OCI-M2 (cell line): ENCODE results near the gene MSRB1.
"Not testable (repeated sequence)": the region's sequence is repeated elsewhere in the genome, so short reads cannot be mapped to it uniquely, and the experiment has no call there.

Experiments used
- DNase-seq: peaks from one replicate; lab custom pipeline; 2025; ENCODE audit not compliant: unreplicated experiment; lab: John Stamatoyannopoulos, UW

Gene MSRB1

DNA sequence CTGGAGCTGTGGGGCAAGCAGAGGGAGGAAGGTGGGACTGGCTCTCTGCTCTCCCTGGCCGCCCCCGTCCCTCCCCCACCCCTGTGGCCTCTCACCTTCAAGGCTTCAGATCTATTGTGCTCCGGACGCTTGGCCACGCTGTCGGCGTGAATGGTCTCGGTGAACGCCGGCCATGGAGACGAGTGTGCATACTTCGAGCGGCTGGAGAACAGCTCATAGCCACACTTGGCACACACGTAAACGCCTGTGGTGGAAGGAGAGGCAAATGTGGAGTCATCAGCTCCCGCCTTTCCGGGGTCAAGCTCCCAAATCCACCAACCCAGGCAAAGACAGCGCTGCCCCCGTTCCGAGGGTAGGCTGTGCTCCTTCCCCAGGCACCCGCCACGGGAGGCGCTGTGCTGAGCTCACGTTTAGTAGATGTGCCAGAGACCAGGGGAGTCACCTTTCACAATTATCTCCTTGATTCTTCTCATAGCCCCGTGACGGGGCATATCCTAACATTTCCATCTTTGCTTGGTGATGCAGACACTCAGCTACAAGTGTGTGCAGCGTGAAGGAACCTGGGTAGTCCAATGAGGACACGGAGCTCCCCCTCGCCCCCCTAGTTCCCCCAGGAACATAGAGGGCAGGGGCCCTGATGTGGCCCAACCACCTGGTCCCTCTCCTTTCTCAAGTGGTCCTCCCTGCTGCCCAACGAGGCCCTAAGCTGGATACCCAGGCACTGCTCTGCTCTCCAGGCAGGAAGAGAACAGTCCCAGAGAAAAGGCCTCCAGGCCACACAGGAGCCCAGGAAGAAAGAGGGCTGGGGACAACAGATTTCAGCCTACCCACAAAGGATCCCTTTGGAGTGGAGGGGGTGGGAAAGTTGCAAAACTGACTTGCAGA lies 1.6 kb downstream of the MSRB1 start:
- no peak for DNase-seq

DNA sequence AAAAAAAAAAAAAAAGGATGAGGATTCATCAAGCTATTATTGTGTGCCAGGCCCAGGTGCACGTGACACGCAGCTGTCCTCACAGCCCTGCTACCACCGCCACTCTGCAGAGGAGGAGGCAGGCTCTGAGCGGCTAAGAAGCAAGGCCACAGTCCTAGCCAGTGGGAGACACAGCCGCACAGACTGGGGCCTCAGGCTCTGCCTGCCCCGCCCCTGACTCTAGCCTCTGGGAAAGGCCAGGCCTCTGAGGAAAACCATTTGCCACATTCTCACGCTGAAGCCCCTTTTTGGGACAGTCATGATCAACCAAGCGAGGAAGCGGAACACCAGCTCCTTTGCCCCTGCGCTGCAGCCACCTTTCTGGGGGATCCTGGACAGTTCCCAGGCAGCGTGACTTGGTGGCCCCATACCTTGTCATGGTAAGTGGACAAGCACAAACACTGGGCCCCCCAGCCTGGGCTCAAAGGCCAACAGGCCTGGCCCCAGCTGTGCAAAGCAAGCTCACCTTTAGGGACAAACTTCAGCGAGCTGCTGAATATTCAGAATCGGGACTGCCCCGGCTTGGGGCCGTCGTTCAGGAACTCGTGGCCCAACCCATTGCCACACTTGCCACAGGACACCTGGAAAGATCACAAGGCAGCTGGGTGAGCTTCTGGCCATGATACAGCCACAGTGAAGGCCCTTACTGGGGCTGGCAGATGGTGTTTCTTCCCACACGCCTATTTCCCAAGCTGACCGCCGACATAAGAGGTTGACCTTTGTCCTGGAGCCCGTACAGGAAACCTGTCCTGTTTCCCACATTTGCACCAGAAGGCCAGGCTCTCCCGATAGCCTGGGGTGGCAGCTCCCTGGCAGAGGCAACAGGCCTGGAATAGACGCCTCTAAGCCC lies 2.5 kb downstream of the MSRB1 start:
- no peak for DNase-seq

DNA sequence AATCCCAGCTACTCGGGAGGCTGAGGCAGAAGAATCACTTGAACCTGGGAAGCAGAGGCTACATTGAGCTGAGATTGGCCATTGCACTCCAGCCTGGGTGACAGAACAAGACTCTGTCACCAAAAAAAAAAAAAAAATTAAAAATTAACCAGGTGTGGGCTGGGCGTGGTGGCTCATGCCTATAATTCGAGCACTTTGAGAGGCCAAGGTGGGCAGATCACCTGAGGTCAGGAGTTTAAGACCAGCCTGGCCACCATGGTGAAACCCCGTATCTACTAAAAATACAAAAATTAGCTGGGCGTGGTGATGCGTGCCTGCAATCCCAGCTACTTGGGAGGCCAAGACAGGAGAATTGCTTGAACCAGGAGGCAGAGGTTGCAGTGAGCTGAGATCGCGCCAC lies 3.2 kb downstream of the MSRB1 start:
- not testable (repeated sequence) for DNase-seq

DNA sequence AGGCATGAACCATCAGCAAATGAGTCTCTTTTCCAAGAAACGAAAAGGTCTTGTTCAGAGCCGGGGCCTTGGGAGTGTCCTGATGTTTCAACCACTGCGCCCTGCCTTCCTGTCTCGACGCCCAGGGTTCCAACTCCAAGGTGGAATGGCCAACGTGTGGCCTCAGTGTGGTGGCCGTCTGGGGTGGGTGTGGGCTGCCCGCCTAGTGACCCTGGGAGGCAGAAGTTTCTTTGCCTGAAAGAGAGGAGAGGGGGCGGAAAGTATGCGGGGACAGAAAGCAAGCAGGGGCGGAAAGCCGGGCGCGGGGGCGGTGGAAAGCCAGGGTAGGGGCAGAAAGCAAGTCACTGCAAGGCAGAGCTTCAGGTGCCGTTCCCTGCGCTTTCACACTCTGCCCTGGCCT lies 4.1 kb downstream of the MSRB1 start:
- DNase-seq: no peak

DNA sequence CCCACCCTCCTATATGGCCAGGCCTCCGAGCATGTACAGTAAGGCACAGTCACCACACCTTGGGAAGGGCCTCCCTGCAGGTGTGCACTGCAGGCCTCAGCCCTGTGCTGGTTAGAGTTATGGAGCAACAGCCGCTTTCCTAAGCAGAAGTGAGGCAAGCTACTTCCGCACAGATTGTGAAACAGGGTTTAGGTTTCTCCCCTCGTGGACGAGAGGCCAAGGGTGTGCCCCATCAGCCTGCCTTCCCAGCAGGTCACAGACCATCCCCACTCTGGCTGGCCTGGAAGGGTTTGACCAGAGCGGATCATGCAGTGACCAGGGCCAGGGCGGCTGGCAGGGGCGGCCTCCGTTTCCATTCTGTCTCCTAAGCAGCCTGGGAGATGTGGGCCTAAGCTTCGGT lies 4.7 kb downstream of the MSRB1 start:
- no peak for DNase-seq

DNA sequence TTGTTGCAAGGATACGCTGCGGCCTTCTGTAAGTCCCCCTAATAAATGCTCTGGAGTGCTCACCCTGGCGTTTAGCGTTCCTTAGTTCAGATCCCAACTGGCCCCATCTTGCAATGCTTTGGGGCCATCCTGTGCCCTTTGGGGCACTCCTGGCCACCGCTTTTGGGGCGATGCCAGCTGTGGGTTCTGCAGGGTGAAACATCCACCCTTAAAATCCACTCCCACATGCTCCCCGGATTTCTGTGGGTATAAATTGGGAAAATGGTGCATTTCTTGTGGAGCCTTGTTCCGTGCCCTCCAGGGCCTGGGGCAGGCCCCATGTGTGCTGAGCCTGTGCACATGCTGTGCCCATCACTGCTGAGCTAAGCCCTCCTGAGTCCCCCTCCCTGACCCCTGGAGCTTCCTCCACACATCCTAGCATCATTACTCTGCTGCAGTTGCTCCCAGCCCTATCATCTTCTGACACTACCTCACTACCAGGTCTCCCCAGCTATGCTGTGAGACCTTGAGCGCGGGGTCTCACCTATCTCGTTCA lies 6.0 kb downstream of the MSRB1 start:
- DNase-seq: no peak

DNA sequence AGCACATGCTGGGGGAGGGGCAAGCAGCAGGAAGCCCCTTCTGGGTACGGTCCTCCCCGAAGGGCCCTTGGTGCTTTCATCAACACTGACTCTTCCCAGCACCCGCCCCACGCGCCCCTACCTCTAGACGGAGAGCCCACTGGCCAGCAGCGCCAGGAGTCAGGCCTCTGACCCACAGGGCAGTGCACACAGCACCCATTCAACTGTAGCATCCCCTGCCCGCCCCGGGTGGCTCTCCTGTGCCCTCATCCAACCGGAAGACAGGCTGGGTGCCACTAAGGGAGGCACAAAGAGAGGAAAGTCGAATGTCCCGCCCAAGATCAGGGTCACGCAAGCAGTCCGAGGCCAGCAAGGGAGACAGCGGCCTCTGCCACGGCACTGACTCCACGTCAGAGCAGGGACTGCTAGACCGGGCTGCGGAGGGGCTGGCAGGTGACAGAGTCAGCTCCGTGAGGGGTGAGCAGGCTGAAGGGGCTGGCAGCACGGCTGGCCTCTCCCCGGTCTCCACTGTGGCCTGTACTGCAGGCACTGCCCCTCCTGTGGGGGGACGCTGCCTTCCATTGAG lies 9.8 kb downstream of the MSRB1 start:
- no peak for DNase-seq

DNA sequence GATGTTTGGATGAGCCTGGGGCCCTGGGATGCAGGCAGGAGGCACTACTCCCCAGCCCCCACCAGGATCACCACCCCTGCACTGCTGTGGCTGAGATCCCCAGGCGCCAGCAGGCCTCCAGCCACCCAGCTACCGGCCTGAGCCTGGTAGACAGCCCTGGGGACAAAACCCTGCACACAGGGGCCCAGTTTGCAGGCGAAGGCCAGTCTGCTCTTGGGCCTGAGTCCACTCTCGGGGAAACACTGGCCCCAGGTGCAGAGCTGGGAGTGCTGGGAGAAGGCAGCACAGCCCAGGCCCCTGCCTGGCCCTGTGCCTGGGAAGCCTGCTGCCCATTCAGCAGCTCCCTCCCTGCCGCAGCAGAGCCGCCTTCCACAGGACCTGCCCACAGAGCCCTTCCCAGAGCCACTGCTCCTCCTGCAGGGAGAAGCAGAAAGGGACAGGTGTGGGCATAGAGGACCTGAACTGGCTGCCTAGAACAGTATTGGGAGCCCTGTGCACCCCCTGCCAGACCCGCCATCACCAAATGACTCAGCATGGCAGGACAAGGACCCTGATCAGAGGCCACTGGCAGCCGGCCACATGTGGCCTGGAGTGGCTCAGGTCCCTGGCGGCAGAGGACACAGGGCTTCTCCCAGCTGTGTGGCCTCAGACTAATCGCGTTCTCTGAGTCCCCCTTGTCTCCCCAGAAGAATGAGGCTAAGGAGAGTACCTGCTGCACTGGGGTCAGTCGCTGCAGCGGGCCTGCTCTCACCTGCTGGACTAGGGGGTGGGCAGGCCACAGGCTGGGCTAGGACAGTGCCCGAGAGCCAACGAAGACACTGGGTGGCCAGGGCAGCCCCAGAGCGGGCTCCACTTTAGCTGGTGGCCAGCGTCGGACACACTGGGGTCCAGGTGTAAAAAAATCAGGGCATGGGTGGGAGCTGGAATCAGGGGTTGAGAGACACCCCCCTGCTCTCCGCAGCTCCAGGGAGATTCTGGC lies 10.7 kb downstream of the MSRB1 start:
- DNase-seq: no peak

DNA sequence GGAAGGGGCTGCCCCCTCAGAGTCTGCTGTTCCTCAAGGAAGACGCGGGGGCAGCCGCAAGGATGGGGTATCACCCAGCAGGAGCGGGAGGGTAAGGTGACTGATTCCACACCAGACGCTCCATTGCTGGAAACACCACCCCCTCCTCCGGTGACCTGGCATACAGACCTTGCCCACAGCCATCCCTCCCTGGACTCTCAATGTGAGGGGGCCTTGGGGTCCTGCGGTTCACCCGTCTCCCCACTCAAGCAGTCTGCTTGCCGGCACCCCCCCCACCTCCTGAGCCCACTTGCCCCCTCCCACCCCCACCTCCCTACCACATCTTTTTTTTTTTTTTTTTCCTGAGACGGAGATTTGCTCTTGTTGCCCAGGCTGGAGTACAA lies 12.7 kb downstream of the MSRB1 start:
- no peak for DNase-seq

DNA sequence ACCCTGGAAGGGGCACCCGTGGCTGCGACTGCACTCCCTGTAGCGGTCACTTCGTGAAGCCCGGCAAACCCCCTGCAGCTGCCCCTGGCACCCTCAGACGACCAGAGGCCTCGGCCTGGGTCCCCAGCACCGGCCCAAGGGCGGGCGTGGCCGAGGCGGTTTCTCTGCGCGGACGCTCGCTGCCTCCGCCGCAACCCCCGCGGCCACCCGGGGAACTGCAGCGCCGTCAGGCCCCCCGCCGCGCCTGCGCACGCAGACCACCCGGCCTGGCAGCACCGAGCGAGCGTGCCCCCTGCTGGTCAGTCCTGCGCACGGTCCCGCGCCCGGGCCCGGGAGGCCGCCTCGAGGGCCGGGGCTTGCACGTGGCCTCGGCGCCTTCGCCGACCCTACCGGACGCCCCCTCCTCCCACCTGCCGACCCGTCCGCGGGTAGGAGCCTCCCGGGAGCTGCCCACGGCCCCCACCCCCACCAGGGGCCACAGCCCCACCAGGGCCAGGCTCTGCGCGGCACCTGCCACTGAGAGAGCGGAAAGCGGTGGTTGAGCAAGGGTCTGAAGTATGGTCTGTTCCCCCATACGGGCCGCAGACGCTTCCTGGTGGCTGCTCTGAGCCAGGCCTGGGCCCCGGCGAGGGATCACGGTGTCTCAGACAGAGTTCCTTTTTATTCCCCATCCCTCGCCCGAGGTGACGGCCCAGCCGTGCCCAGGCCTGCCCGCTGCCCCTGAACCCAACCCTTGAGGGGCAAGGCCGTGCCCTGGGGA lies 13.2 kb downstream of the MSRB1 start:
- peak; percentile 17 for DNase-seq

DNA sequence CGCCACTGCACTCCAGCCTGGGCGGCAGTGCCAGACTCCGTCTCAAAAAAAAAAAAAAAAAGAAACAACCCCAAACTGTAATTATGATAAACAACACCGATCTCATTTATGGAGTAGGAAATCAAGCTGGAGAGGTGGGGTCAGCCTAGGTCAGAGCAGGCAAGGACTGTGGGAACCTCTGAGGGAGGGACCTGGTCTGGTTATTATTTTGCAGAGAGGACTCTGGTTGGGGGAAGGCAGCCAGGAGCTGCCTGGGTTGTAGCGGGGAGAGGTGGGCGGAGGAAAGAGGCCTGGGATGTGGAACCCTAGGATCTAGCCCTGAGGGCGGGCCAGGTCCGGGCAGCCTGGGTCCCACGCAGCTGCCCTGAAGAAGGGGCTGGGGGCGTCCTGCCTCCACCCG lies 13.9 kb downstream of the MSRB1 start:
- no peak for DNase-seq

DNA sequence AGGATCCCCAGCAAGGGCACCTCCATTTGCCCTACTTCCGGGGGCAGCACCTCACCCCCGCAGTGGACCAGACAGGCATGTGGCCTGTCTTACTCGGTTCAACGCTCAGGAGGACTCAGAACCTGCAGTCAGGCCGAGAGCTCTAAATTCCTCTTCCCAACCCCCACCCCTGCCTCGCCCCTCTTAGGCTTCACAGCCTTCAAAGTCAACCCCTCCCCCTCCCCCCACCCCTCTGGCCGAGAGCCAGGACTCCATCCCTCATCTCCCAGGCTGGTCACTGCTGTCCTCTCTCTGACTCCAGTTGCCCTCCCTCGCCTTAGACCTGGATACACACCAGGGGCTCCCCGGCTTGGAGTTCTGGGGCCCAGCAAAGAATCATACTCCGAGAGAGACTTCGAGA lies 16.7 kb downstream of the MSRB1 start:
- no peak for DNase-seq

DNA sequence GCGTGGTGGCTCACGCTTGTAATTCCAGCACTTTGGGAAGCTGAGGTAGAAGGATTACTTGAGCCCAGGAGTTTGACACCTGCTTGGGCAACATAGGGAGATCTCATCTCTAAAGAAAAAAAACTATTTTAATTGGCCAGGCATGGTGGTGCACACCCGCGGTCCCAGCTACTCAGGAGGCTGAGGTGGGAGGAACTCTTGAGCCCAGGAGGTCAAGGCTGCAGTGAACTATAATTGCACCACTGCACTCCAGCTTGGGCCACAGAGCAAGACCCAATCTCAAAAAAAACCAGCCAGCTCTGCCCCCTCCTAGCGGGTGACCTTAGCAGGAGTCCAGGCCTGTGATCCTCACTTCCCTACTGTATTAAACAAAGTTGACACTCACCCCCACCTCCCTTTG lies 18.9 kb downstream of the MSRB1 start:
- DNase-seq: no peak

DNA sequence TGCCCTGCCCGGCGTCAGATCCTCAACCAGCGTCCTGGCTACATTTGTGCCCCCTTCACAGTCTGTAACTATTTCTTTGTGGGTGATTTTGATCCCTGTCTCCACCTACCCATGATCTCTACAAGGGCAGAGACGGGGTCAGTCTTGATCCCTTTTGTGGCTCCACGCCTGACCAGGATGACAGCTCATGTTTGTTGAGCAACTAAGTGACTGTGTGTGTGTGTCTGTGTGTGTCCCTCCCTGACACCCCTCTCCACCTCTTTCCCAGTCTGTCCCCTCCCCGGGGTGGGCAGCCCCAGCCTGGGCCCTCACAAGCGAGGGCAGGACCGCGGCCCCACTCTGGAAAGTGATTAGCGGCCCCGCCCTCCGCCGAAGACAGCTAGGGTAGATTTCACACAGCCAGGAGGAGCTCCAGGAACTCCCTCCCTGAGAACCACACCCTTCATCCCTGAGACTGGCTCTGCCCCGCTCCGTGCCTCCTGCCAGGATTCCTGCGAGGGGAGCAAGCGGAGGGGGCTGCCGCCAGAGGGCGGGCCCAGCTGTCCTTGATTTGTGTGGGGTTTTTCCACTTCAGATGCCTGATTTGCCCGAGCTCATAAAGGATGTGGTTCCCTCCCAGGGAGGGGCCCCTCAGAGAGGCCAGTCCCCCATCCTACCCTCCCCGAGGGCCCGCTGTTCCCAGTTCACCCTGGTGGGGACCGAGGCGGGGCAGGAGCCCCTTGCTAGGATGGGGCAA lies 19.5 kb downstream of the MSRB1 start:
- no peak for DNase-seq

DNA sequence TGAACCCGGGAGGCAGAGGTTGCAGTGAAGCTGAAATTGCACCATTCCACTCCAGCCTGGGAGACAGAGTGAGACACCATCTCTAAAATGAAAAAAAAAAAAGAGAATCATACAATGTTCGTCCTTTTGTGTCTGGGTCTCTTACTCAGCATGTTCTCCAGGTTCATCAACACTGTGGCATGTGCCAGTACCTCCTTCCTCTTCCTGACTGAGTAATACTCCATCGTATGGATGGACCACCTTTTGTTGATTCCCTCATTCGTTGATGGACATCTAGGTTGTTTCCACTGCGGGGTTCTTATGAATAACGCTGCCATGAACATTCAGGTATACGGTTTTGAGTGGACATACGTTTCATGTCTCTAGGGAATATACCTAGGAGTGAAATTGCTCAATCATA lies 20.6 kb downstream of the MSRB1 start:
- DNase-seq: no peak

DNA sequence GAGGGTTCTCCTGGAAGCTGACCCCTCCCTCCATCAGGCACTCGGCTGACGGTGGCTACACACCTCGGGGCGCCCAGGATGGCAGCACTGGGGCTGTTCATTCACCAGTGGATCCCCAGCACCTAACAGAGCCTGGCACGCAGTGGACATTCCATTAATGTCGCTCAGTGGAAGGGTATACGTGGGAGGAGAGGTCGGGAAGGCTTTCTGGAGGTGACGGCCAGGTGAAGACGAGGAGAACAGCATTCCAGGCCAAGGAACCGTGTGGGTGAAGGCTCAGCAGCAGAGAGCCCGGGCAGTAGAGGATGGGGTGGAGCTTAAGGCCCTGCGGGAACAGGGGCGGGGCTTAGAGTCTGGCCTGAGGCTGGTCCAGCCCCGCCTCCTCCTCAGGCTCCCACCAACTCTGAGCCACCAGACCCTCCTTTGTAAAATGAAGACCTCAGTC lies 22.2 kb downstream of the MSRB1 start:
- no peak for DNase-seq

DNA sequence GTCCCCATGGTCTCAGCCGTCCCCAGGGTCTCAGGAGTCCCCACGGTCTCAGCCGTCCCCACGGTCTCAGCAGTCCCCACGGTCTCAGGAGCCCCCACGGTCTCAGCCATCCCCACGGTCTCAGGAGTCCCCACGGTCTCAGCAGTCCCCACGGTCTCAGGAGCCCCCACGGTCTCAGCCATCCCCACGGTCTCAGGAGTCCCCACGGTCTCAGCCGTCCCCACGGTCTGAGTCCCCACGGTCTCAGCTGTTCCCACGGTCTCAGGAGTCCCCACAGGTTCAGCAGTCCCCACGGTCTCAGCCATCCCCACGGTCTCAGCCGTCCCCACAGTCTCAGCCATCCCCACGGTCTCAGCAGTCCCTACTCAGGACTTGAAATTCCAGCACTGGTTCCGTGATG lies 22.9 kb downstream of the MSRB1 start:
- not testable (repeated sequence) for DNase-seq

DNA sequence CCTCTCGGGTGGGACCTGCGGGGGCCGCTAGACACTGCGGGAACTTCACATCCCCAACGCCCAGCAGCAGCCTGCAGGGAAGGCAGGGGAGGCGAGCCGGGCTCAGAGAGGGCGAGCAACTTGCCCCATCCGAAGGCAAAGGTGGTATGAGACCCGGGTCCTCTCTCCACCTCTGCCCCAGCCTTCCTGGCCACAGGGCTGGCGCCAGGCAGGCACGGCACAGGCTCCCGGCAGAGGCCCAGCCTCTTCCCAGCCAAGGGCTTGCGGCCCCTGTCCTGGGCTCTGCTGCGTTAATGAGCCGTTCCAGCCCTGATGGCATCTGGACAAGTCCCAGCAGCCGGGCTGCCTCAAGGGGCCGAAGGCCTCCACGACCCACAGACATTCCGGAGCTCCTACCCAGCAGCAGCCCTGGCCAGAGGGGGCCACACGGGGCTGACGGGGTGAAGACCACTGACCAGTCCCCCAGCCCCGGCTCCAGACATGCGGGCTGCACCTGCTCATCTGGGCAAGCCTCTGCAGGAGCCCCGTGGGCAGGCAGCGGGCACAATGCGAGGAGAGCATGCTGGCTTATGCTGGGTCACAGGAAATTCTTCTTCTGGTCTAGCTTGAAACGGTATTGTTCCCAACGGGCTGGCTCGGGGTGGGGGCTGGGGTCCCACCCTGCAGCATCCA lies 23.5 kb downstream of the MSRB1 start:
- DNase-seq: no peak
